ENCODE results near the gene MAPK10. TPM values are rescaled to one million over a fixed set of nuclear protein-coding genes. Genes with fewer than 3 reads are reported as not detected.

The MAPK10 gene
- total and polyA plus RNA-seq, 2 experiments from 2014 or later, result 5.9 to 14.8 TPM

- TF ChIP-seq EZH2phosphoT487 (IDR thresholded peaks at IDR 0.05; ENCODE audit: low read depth, severe bottlenecking, unreplicated experiment), result no peak
- TF ChIP-seq CTCF (IDR thresholded peaks at IDR 0.05; ENCODE audit: poor library complexity), result no peak
- TF ChIP-seq EZH2 (IDR thresholded peaks at IDR 0.05; ENCODE audit: borderline replicate concordance), result no peak
- no peak overlapping the region for H3K4me2 ChIP-seq
- no peaks in the 10 kb centered on the region for H4K20me1 ChIP-seq (ENCODE audit: insufficient read depth, poor library complexity, severe bottlenecking)
- H3K4me1 ChIP-seq (ENCODE audit: insufficient read depth), result no peaks in the 10 kb centered on the region
- no peak for DNase-seq (ENCODE audit: low spot score)
- H3K9me3 ChIP-seq (ENCODE audit: low read depth), result no peaks in the 10 kb centered on the region
- no peaks in the 10 kb centered on the region for H3K9me2 ChIP-seq (replicated peaks; ENCODE audit: insufficient read depth)
- no peak overlapping the region for H3K27ac ChIP-seq
- H3K27me3 ChIP-seq, result no peaks in the 10 kb centered on the region
- no peaks in the 10 kb centered on the region for H3K36me3 ChIP-seq (replicated peaks; ENCODE audit: insufficient read depth, low read depth)
- H2AFZ ChIP-seq, result no peak overlapping the region
- H3K79me2 ChIP-seq, result no peaks in the 10 kb centered on the region
- no peak overlapping the region for H3K4me3 ChIP-seq
Observed at GRCh38 chr4:85994576-85994975, 365.3 kb downstream of the MAPK10 start.

GRCh38 chr4:85993641-85994040, 366.2 kb downstream of the MAPK10 start:
- Histone ChIP-seq H3K4me2 (no peak overlapping the region), H3K79me2 (no peaks in the 10 kb centered on the region), H3K27ac (no peak overlapping the region), H3K4me1 (ENCODE audit: insufficient read depth) (no peaks in the 10 kb centered on the region), H3K36me3 (replicated peaks; ENCODE audit: insufficient read depth, low read depth) (no peaks in the 10 kb centered on the region), H3K27me3 (no peaks in the 10 kb centered on the region), H4K20me1 (ENCODE audit: insufficient read depth, poor library complexity, severe bottlenecking) (no peaks in the 10 kb centered on the region), H3K4me3 (no peak overlapping the region), H3K9me2 (replicated peaks; ENCODE audit: insufficient read depth) (no peaks in the 10 kb centered on the region), H2AFZ (no peak overlapping the region), H3K9me3 (ENCODE audit: low read depth) (no peaks in the 10 kb centered on the region)
- WGBS (ENCODE audit: low lambda C conversion rate, missing lambda C conversion rate), result 92% methylated on average over 2 of the region's 2 CpGs
- TF ChIP-seq EZH2phosphoT487 (IDR thresholded peaks at IDR 0.05; ENCODE audit: low read depth, severe bottlenecking, unreplicated experiment), result no peak
- TF ChIP-seq EZH2 (IDR thresholded peaks at IDR 0.05; ENCODE audit: borderline replicate concordance), result no peak
- no peak for TF ChIP-seq CTCF (IDR thresholded peaks at IDR 0.05; ENCODE audit: poor library complexity)
- no peak for DNase-seq (ENCODE audit: low spot score)

- H3K9me2 ChIP-seq (replicated peaks; ENCODE audit: insufficient read depth), result no peaks in the 10 kb centered on the region
- H3K9me3 ChIP-seq (ENCODE audit: low read depth), result no peaks in the 10 kb centered on the region
- H3K36me3 ChIP-seq (replicated peaks; ENCODE audit: insufficient read depth, low read depth), result no peaks in the 10 kb centered on the region
- H2AFZ ChIP-seq, result no peak overlapping the region
- H3K79me2 ChIP-seq, result no peaks in the 10 kb centered on the region
- H3K27ac ChIP-seq, result no peak overlapping the region
- no peaks in the 10 kb centered on the region for H4K20me1 ChIP-seq (ENCODE audit: insufficient read depth, poor library complexity, severe bottlenecking)
- H3K4me3 ChIP-seq, result no peak overlapping the region
- 100% methylated on average over 1 of the region's 1 CpG for WGBS (ENCODE audit: low lambda C conversion rate, missing lambda C conversion rate)
- H3K4me1 ChIP-seq (ENCODE audit: insufficient read depth), result no peaks in the 10 kb centered on the region
- H3K27me3 ChIP-seq, result no peaks in the 10 kb centered on the region
- TF ChIP-seq EZH2 (IDR thresholded peaks at IDR 0.05; ENCODE audit: borderline replicate concordance) (no peak), CTCF (IDR thresholded peaks at IDR 0.05; ENCODE audit: poor library complexity) (no peak), EZH2phosphoT487 (IDR thresholded peaks at IDR 0.05; ENCODE audit: low read depth, severe bottlenecking, unreplicated experiment) (no peak)
- DNase-seq (ENCODE audit: low spot score), result no peak
- H3K4me2 ChIP-seq, result no peak overlapping the region
Observed at GRCh38 chr4:85986266-85986665, 373.6 kb downstream of the MAPK10 start.

- Histone ChIP-seq H4K20me1 (ENCODE audit: insufficient read depth, poor library complexity, severe bottlenecking) (no peaks in the 10 kb centered on the region), H2AFZ (no peak overlapping the region), H3K27ac (no peak overlapping the region), H3K27me3 (no peaks in the 10 kb centered on the region), H3K9me2 (replicated peaks; ENCODE audit: insufficient read depth) (no peaks in the 10 kb centered on the region), H3K9me3 (ENCODE audit: low read depth) (no peaks in the 10 kb centered on the region), H3K4me2 (no peak overlapping the region), H3K4me3 (no peak overlapping the region), H3K79me2 (no peaks in the 10 kb centered on the region), H3K36me3 (replicated peaks; ENCODE audit: insufficient read depth, low read depth) (no peaks in the 10 kb centered on the region), H3K4me1 (ENCODE audit: insufficient read depth) (no peaks in the 10 kb centered on the region)
- WGBS (ENCODE audit: low lambda C conversion rate, missing lambda C conversion rate), result 83% methylated on average over 3 of the region's 3 CpGs
- no peak for DNase-seq (ENCODE audit: low spot score)
- no peak for TF ChIP-seq EZH2phosphoT487 (IDR thresholded peaks at IDR 0.05; ENCODE audit: low read depth, severe bottlenecking, unreplicated experiment)
- no peak for TF ChIP-seq EZH2 (IDR thresholded peaks at IDR 0.05; ENCODE audit: borderline replicate concordance)
- TF ChIP-seq CTCF (IDR thresholded peaks at IDR 0.05; ENCODE audit: poor library complexity), result no peak
Observed at GRCh38 chr4:85979276-85979675, 380.6 kb downstream of the MAPK10 start.

Data from hepatocyte (in vitro differentiated cells).